HEK293 (cell line): ENCODE data around the gene CCDC92.

Experiments
- CTCF ChIA-PET: fragments of 350-600 bp; formaldehyde crosslinking; extraction: SDS; loops from one replicate; lab custom pipeline; 2021; ENCODE audit warnings: antibody characterized with exemption; lab: Yijun Ruan, JAX
- POLR2A ChIA-PET: fragments of 300-600 bp; formaldehyde crosslinking; extraction: SDS; loops from one replicate; lab custom pipeline; 2020; ENCODE audit warnings: antibody characterized with exemption, inconsistent platforms; lab: Yijun Ruan, JAX
- H3K27ac ChIP-seq: fragments of 200-500 bp; sonication (Bioruptor generic); 2 replicates; pipeline ENCODE4 v1.5.1; 2014; ENCODE audit warnings: low read depth, low read length, control low read depth, inconsistent platforms; ENCODE audit errors: extremely low read depth
- H3K36me3 ChIP-seq, 2 experiments: fragments of 200-500 bp in 1 of 2; sonication (Bioruptor generic) in 1 of 2; 1 replicate in 1 of 2; 2 replicates in 1 of 2; pipeline ENCODE4 v1.5.1; 2014 to 2017; ENCODE audit warnings: inconsistent platforms in 2 of 2, low read length in 2 of 2; ENCODE audit not compliant: control insufficient read depth in 2 of 2, insufficient read depth in 1 of 2
- H3K4me1 ChIP-seq: fragments of 200-500 bp; sonication (Bioruptor generic); 2 replicates; pipeline ENCODE4 v1.5.1; 2014; ENCODE audit warnings: mild to moderate bottlenecking, low read length, inconsistent platforms; ENCODE audit not compliant: control insufficient read depth, insufficient read depth
- H3K4me3 ChIP-seq: 2 replicates; pipeline ENCODE4 v1.5.1; 2011; ENCODE audit warnings: low read depth, mild to moderate bottlenecking, control low read depth, low read length, moderate library complexity
- H3K9me3 ChIP-seq: fragments of 200-500 bp; sonication (Bioruptor generic); 2 replicates; pipeline ENCODE4 v1.5.1; 2014; ENCODE audit warnings: low read depth, low read length, inconsistent platforms; ENCODE audit not compliant: control insufficient read depth, insufficient read depth
- HOXD13 ChIP-seq: sonication (generic); formaldehyde crosslinking; IDR thresholded peaks from 2 replicates; pipeline ENCODE4 v1.8.0; 2022; ENCODE audit warnings: missing genetic modification reagents, borderline replicate concordance
- KLF16 ChIP-seq: fragments of 450-650 bp; formaldehyde crosslinking; IDR thresholded peaks from 2 replicates; pipeline ENCODE4 v1.5.1; 2017; ENCODE audit warnings: missing biosample characterization, missing genetic modification characterization
- PBX3 ChIP-seq: sonication (generic); formaldehyde crosslinking; IDR thresholded peaks from 2 replicates; pipeline ENCODE4 v1.8.1; 2022; ENCODE audit warnings: mild to moderate bottlenecking, moderate library complexity, missing genetic modification reagents
- PRDM2 ChIP-seq: fragments of 450-650 bp; formaldehyde crosslinking; IDR thresholded peaks from 2 replicates; pipeline ENCODE4 v1.5.1; 2016; ENCODE audit warnings: missing biosample characterization, missing genetic modification characterization, borderline replicate concordance
- RBAK ChIP-seq: fragments of 450-650 bp; formaldehyde crosslinking; IDR thresholded peaks from 2 replicates; pipeline ENCODE4 v1.5.1; 2016; ENCODE audit warnings: missing biosample characterization, missing genetic modification characterization
- ZBTB44 ChIP-seq: fragments of 450-650 bp; IDR thresholded peaks from 2 replicates; pipeline ENCODE4 v1.5.1; 2018; ENCODE audit warnings: missing biosample characterization, mild to moderate bottlenecking, missing genetic modification characterization
- ZBTB6 ChIP-seq: fragments of 450-650 bp; formaldehyde crosslinking; IDR thresholded peaks from 2 replicates; pipeline ENCODE4 v1.5.1; 2017; ENCODE audit warnings: missing biosample characterization, missing genetic modification characterization
- ZNF16 ChIP-seq: fragments of 450-650 bp; formaldehyde crosslinking; IDR thresholded peaks from 2 replicates; pipeline ENCODE4 v1.5.1; 2016; ENCODE audit warnings: low read depth, missing biosample characterization, missing genetic modification characterization
- ZNF24 ChIP-seq: fragments of 450-650 bp; formaldehyde crosslinking; IDR thresholded peaks from 2 replicates; pipeline ENCODE4 v1.5.1; 2016; ENCODE audit warnings: missing biosample characterization, missing genetic modification characterization
- ZNF248 ChIP-seq: fragments of 450-650 bp; formaldehyde crosslinking; IDR thresholded peaks from 2 replicates; pipeline ENCODE4 v1.5.1; 2017; ENCODE audit warnings: missing biosample characterization, missing genetic modification characterization
- ZNF354C ChIP-seq: fragments of 450-650 bp; formaldehyde crosslinking; IDR thresholded peaks from 2 replicates; pipeline ENCODE4 v1.5.1; 2016; ENCODE audit warnings: missing biosample characterization, missing genetic modification characterization, low read depth, borderline replicate concordance
- ZNF777 ChIP-seq: fragments of 450-650 bp; formaldehyde crosslinking; IDR thresholded peaks from 2 replicates; pipeline ENCODE4 v1.5.1; 2017; ENCODE audit warnings: missing biosample characterization, missing genetic modification characterization, borderline replicate concordance
- ZNF830 ChIP-seq: fragments of 450-650 bp; IDR thresholded peaks from 2 replicates; pipeline ENCODE4 v1.5.0; 2018; ENCODE audit warnings: missing biosample characterization, missing genetic modification characterization, low read depth, mild to moderate bottlenecking, moderate library complexity
- ZSCAN16 ChIP-seq: fragments of 450-650 bp; formaldehyde crosslinking; IDR thresholded peaks from 2 replicates; pipeline ENCODE4 v1.5.1; 2016; ENCODE audit warnings: missing biosample characterization, missing genetic modification characterization

The CCDC92 gene

GRCh38 chr12:124006085-124006845 lies 33.6 kb upstream of the CCDC92 start:
- POLR2A ChIA-PET: no interaction called here
- H3K9me3 ChIP-seq: no peaks in the 10 kb centered on the region
- no peak for TF ChIP-seq ZNF354C (tag by site-specific recombination)
- TF ChIP-seq ZNF24 (tag by site-specific recombination): no peak
- TF ChIP-seq ZNF830 (tag by site-specific recombination): no peak
- TF ChIP-seq ZNF777 (tag by site-specific recombination): no peak
- no peak for TF ChIP-seq HOXD13 (CRISPR knock-in tag)
- no peak for TF ChIP-seq KLF16 (tag by site-specific recombination)
- no peak for TF ChIP-seq ZSCAN16
- TF ChIP-seq ZNF248 (tag by site-specific recombination): no peak
- TF ChIP-seq PBX3 (CRISPR knock-in tag): no peak
- no peak for TF ChIP-seq PRDM2 (tag by site-specific recombination)
- no peak for TF ChIP-seq ZNF16 (tag by site-specific recombination)
- no peak for TF ChIP-seq ZBTB44 (tag by site-specific recombination)
- no peak for TF ChIP-seq RBAK
- TF ChIP-seq ZBTB6: no peak
- TF ChIP-seq, all 188 proteins: peak for 0
- CTCF ChIA-PET: interaction anchor here (0.6 to 1.3 kb wide), 3 partner anchors 26 to 537 kb away, joined by 3 to 5 read pairs (median 3); no protein-coding TSS in a partner anchor
- Histone ChIP-seq H3K36me3 (peaks cover 25 to 58% of the 10 kb centered on the region in 2 experiments), H3K4me1 (no peaks in the 10 kb centered on the region), H3K4me3 (no peak overlapping the region), H3K27ac (no peak overlapping the region)
